Ascending aorta (tissue), 2 donors: ENCODE measurements around the gene OR9A2. TPM values are rescaled to one million over a fixed set of nuclear protein-coding genes. Genes with fewer than 3 reads are reported as not detected.

Experiments
- DNase-seq, 2 donors: peaks; one replicate each; pipeline ENCODE4 v3.0.0-alpha.2; 2019; ENCODE audit warnings: low spot score in 2 of 2
- H3K27ac ChIP-seq, 2 donors: fragments of 200-600 bp; sonication (generic); one replicate each; pipeline ENCODE4 v1.5.1; 2016 to 2017; ENCODE audit warnings: mild to moderate bottlenecking in 1 of 2
- H3K27me3 ChIP-seq: fragments of 200-600 bp; sonication (generic); one replicate; pipeline ENCODE4 v1.5.1; 2017
- H3K36me3 ChIP-seq, 2 donors: fragments of 200-600 bp; sonication (generic); one replicate each; pipeline ENCODE4 v1.5.1; 2016
- H3K4me1 ChIP-seq, 2 donors: fragments of 200-600 bp; sonication (generic); one replicate each; pipeline ENCODE4 v1.5.1; 2016 to 2017; ENCODE audit warnings: mild to moderate bottlenecking in 1 of 2
- H3K4me3 ChIP-seq, 2 donors: fragments of 200-600 bp; sonication (generic); one replicate each; pipeline ENCODE4 v1.5.1; 2016 to 2017; ENCODE audit warnings: mild to moderate bottlenecking in 1 of 2
- H3K9me3 ChIP-seq, 2 donors: fragments of 200-600 bp; sonication (generic); one replicate each; pipeline ENCODE4 v1.5.1; 2016
- intact Hi-C: fragments of 100-400 bp; cut with DNase I; formaldehyde crosslinking; loops from one replicate; pipeline ENCODE4 v1.15.1; 2023
- total RNA-seq: library from RNA; depleted of rRNA; stranded (reverse); fragments of >200 nt; gene quantifications from one replicate; pipeline ENCODE4 v1.1.0, GENCODE V29; 2016
- TF ChIP-seq, protein P1 (sequence below), 3 experiments: fragments of 200-600 bp in 2 of 3; fragments of 450-650 bp in 1 of 3; sonication (generic) in 2 of 3; IDR thresholded peaks; one replicate each; pipeline ENCODE4 v1.5.1; 2016 to 2019; ENCODE audit warnings: antibody characterized with exemption in 3 of 3, mild to moderate bottlenecking in 1 of 3, moderate library complexity in 1 of 3

OR9A2 gene
- total RNA-seq, 1 donor from 2014 or later, result not detected

DNA sequence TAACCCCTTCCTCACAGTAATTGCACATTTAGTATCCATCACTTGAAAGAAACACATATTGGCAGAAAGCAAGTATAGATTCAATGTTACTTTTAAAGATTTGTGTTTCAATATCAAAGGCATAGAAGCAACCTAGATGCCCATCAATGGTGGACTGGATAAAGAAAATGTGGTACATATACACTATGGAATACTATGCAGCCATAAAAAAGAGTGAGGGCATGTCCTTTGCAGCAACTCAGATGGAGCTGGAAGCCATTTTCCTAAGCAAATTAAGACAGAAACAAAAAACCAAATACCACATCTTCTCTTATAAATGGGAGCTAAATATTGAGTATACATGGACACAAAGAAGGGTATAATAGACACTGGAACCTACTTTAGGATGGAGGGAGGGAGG lies 28.8 kb upstream of the OR9A2 start:
- Histone ChIP-seq H3K27ac (no peak overlapping the region), H3K36me3 (no peaks in the 10 kb centered on the region)

DNA sequence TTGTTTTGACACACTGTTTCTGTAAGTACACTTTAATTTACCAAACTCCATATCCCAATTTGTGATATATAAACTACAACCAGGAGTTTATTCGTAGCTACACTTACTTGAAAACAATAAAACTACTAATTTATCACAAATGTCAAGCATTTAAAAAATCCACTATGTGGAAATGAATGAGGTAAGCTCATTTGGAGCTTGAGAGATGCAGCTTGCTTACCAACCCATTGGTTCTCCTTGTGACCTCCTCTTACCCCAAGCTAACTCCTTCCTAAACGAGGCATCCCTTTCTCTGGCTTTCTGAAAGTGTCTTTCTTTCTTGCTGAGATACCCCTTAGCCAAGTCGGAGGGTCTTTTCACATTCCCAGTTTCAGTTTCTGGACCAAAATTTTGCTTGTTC lies 27.7 kb upstream of the OR9A2 start:
- no peak for DNase-seq
- Histone ChIP-seq H3K9me3 (no peaks in the 10 kb centered on the region), H3K4me1 (peaks cover 0 to 2% of the 10 kb centered on the region in 2 donors), H3K4me3 (no peak overlapping the region), H3K36me3 (no peaks in the 10 kb centered on the region), H3K27ac (no peak overlapping the region), H3K27me3 (no peaks in the 10 kb centered on the region)
- TF ChIP-seq, protein P1, sequence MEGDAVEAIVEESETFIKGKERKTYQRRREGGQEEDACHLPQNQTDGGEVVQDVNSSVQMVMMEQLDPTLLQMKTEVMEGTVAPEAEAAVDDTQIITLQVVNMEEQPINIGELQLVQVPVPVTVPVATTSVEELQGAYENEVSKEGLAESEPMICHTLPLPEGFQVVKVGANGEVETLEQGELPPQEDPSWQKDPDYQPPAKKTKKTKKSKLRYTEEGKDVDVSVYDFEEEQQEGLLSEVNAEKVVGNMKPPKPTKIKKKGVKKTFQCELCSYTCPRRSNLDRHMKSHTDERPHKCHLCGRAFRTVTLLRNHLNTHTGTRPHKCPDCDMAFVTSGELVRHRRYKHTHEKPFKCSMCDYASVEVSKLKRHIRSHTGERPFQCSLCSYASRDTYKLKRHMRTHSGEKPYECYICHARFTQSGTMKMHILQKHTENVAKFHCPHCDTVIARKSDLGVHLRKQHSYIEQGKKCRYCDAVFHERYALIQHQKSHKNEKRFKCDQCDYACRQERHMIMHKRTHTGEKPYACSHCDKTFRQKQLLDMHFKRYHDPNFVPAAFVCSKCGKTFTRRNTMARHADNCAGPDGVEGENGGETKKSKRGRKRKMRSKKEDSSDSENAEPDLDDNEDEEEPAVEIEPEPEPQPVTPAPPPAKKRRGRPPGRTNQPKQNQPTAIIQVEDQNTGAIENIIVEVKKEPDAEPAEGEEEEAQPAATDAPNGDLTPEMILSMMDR (IDR thresholded peaks at IDR 0.05), result no peak
- intact Hi-C loops, result no loop called here

More for the DNA sequence above, 28.8 kb upstream of the OR9A2 start:
- no peaks in the 10 kb centered on the region for H3K4me1 ChIP-seq
- DNase-seq, result no peak
- H3K9me3 ChIP-seq, result no peaks in the 10 kb centered on the region
- no peak overlapping the region for H3K4me3 ChIP-seq
- intact Hi-C loops, result no loop called here
- H3K27me3 ChIP-seq, result no peaks in the 10 kb centered on the region
- TF ChIP-seq, protein P1 (IDR thresholded peaks at IDR 0.05), result no peak

DNA sequence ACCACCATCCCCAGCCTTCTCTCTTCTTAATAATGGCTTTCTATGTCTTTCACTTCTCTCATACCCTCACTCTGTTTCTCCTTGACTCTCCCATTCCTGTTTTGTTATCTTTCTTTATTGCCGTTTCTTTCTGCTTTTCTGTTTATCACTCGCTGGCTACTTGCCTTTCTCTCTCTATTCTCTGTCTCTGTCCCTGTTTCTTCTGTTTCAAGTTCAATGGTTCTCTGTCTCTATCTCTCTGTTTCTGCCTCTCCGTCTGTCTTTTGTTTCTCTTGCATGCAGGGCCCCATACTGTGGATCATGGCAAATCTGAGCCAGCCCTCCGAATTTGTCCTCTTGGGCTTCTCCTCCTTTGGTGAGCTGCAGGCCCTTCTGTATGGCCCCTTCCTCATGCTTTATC lies 25.1 kb upstream of the OR9A2 start, which contains the start of gene OR6V1:
Gene OR6V1, plus strand, starts transcription at position 301 of the 400 bp plus-strand sequence. Its CDS starts 0 bp downstream, at position 301.
- intact Hi-C loops, result no loop called here

DNA sequence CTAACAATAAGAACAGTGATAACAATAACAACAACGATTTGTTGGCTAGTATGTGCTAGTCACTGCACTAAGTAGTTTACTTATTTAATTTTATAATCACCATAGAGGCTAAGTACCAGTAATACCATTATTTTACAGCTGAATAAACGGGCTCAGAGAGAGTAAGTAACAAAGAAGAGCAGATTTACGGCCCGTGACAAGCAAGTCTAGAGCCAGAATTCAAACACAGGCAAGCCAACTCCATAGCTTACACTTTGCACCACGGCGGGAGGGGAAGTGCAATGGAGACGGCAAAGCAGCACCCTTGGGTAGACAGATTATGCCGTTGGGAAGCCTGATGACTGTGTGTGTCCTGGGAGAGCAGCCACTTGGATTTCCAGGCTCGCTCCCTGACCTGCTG lies 24.0 kb upstream of the OR9A2 start:
- no peak overlapping the region for H3K27ac ChIP-seq
- DNase-seq, result no peak
- intact Hi-C loops, result no loop called here
- TF ChIP-seq, protein P1 (IDR thresholded peaks at IDR 0.05), result no peak
- peaks cover 0 to 3% of the 10 kb centered on the region in 2 donors for H3K4me1 ChIP-seq
- no peak overlapping the region for H3K4me3 ChIP-seq
- H3K36me3 ChIP-seq, result no peaks in the 10 kb centered on the region
- H3K9me3 ChIP-seq, result no peaks in the 10 kb centered on the region
- no peaks in the 10 kb centered on the region for H3K27me3 ChIP-seq

More for the DNA sequence above, 25.1 kb upstream of the OR9A2 start, which contains the start of gene OR6V1:
- Histone ChIP-seq H3K27ac (no peak within 1 kb of the TSS), H3K27me3 (no peaks in the 10 kb centered on the region), H3K4me3 (no peak within 1 kb of the TSS), H3K36me3 (no peaks in the 10 kb centered on the region), H3K9me3 (no peaks in the 10 kb centered on the region), H3K4me1 (peaks cover 0 to 3% of the 10 kb centered on the region in 2 donors)
- no peak for DNase-seq
- TF ChIP-seq, protein P1 (IDR thresholded peaks at IDR 0.05), result no peak

DNA sequence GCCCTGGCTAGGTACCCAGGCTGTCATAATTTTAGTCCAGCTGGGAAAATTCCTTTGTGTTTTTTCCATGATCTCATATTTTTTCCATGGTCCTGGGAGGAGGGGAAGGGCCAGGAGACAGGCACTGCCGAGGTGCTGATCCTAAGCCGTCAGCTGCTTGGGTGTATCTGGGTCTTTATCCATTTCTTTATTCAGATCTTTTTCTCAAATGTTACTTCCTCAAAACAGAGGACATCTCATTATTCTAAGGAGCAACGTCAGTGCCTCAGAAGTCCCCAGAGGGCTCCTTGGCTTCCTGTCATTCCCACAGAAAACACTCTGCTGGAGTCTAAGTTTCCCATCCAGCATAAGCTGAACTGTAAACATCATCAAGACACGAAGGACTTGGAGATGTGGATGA lies 22.4 kb upstream of the OR9A2 start:
- H3K27me3 ChIP-seq, result no peaks in the 10 kb centered on the region
- TF ChIP-seq, protein P1 (IDR thresholded peaks at IDR 0.05), result no peak
- DNase-seq, result no peak
- no peaks in the 10 kb centered on the region for H3K36me3 ChIP-seq
- intact Hi-C loops, result no loop called here
- H3K4me1 ChIP-seq, result peaks cover 0 to 3% of the 10 kb centered on the region in 2 donors
- no peak overlapping the region for H3K4me3 ChIP-seq
- H3K27ac ChIP-seq, result peak overlapping the region in 1 of 2 donors; percentile 7
- no peaks in the 10 kb centered on the region for H3K9me3 ChIP-seq

DNA sequence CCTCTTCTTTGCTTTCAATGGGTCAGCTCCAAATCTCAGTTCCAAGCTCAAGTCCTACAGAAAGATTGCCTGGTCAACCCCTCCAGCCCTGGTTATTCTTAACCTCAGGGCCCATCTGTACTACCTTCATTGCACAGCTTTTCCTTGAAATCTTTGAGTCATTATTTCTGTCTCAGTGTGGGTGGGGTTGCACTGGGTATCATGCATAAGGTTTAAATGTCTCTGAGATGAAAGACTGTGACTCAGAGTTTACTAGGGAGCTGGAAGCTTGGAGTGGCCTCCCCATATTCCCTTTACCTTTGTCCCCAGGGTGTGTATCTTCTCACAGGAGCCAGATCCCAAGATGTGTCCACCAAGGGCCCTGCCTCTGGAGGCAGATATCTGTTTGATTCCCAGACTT lies 21.9 kb upstream of the OR9A2 start:
- H3K36me3 ChIP-seq, result no peaks in the 10 kb centered on the region
- intact Hi-C loops, result no loop called here
- TF ChIP-seq, protein P1 (IDR thresholded peaks at IDR 0.05), result no peak
- H3K27ac ChIP-seq, result no peak overlapping the region
- DNase-seq, result no peak
- no peak overlapping the region for H3K4me3 ChIP-seq
- H3K27me3 ChIP-seq, result no peaks in the 10 kb centered on the region
- H3K9me3 ChIP-seq, result no peaks in the 10 kb centered on the region
- H3K4me1 ChIP-seq, result peaks cover 0 to 3% of the 10 kb centered on the region in 2 donors
